Measurements from ENCODE around the gene MTO1.

- TF ChIP-seq POLR2AphosphoS5 (IDR thresholded peaks at IDR 0.05; ENCODE audit: low read depth, low read length) = no peak
- no peak for TF ChIP-seq TAF1 (IDR thresholded peaks at IDR 0.05; ENCODE audit: borderline replicate concordance, low read depth, low read length)
Observed at GRCh38 chr6:73513496-73513854, 51.9 kb downstream of the MTO1 start.

Data from GM12892 (cell line).